ENCODE measurements around the gene RAD51AP2.
"Not testable (repeated sequence)": the region's sequence is repeated elsewhere in the genome, so short reads cannot be mapped to it uniquely, and the experiment has no call there.

The RAD51AP2 gene

DNA sequence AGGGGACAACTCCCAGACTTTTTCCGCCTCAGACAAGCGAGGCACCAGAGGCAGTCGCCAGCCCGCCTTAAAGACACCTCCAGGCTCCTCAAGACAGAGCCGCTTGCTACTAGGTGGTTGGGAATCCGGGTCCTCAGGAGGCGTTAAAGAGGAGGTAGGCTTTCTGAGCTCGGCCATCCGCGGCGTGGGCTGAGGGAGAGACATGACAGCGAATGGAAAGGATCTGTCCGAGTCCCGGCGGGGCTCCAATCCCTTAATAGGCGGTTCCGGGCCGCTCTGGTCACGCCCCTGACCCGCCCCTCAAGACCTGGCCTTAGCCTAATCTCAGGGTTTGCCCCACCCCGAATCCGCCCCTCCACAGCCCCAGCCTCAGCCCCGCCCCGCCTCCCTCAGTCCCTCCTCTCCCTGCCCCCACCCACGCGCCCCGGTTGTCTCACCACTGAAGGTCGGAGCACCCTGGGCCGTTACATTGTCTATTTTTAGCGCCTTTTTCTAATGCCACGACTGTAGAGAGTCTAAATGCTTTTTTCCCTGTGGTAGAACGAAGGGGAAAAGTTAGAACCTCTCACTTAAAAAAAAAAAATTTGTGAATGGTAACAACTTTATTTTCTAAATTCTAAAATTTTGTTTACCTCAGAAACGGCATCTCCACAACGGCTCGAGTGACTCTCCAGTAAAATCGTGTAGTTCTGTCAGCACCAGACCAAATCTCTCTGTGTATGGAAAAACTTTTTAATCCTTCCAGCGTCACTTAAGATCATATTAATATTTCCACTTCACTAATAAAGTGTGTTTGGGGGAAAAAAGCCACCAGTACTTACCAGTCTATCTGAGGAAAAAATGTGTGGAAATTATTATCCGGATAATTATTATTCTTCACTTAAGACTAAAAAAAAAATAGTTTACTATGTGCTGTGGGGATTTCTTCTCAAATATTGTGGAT, at the start of gene RAD51AP2:
Gene RAD51AP2, minus strand, starts transcription at position 229 of the 943 bp plus-strand sequence. Its CDS starts 25 bp downstream, at position 204.
- peak; percentile 33 for DNase-seq (ENCODE audit: low spot score)

DNA sequence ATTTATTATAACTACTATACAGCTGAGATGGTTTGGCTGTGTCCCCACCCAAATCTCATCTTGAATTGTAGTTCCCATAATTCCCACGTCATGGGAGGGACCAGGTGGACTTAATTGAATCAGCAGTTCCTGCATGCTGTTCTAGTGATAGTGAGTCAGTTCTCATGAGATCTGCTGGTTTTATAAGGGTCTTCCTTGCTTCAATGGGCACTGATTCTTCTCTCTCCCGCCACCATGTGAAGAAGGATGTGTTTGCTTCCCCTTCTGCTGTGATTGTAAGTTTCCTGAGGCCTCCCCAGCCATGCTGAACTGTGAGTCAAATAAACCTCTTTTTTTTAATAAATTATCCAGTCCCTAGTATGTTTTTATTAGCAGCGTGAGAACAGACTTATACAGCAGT, 47.5 kb upstream of the RAD51AP2 start:
- DNase-seq (ENCODE audit: low spot score): not testable (repeated sequence)

DNA sequence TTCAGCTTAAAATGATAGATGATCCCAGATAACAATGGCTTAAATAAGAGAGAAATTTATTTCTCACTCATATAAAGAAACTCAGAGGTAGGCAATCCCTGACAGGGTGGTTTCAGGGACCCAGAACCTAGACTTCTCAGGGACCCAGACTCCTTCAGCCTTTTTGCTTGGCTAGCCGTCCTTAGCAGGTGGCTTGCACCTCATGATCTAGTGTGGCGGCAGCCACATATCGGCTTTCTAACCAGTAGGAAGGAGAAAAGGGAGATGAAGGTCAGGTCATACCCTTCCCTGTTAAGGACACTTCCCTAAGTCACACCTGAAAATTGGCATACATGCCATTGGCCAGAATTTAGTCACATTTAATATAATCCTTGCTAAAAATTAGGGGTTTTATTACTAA, 40.6 kb upstream of the RAD51AP2 start:
- no peak for DNase-seq (ENCODE audit: low spot score)

DNA sequence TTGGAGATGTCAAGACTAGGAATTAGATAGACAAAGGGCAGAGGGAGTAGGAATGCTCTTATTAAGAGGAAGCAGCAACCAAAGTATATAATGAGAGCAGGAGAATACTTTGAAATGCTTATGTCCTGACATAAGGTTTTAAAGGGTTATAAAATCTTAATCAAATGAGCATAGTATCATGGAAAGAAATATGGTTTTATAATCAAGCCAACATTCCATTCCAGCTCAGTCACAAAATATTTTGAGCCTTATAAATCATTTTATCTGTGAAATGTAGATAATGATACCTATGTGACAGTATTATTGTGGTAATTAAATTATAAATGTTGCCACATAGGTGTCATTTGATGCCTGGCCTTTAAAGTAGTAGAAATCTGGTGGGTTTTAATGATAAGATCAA, 39.8 kb upstream of the RAD51AP2 start:
- DNase-seq (ENCODE audit: low spot score): no peak

DNA sequence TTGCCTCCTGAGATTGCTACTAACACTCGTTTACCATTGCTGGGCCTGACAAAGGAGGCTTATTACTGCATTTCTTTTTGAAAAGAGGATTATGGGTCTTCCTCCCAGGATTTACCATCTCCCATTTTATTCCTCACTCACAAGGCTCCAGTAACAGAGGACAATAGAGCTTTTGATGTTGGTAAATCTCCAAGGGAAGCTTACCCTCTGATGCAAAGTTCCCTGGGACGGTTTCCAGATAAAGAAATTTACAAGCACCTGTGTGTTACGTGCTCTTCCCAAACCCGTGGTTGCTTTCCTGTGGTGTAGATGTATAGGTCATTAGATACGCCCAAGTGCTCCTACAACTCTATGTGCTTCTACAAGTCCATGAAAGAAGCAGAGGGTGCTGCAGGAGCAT, 39.4 kb upstream of the RAD51AP2 start:
- no peak for DNase-seq (ENCODE audit: low spot score)

DNA sequence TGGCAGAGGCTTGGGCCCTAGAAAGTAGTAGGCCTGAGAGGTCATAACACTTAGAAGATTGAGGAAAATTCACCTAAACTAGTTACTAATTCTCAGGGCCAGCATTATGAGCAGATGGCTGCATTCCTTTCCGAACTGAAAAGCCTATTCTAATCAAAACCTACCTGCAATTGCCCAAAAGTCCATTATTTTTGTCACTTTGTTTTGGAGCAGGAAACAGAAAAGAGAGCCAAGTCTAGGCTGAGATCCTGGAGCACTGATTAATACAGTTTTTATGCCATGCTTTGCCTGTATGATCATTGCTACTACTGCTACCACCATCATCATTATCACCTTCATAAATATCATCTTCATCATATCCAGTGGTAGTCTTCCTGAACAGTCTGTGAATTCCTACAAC, 36.9 kb upstream of the RAD51AP2 start:
- no peak for DNase-seq (ENCODE audit: low spot score)

DNA sequence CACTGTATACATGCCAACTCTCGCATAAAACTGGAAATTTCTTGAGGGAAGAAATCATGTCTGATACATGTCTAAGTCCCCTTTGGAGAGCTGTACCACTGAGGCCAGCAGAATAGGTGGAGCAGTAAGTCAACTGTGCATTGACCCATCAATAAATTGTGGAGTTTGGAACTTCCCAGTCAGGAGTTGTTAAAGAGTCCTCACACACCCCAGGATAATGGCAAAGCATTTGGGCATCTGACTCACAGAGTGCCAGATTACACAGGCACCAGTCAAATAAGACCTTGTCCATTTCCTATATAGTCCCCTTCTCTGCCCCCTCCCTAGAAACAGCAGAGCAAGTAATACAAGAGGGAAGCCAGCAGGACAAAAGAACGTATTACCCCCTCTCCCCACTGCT, 32.7 kb upstream of the RAD51AP2 start:
- DNase-seq (ENCODE audit: low spot score): no peak

DNA sequence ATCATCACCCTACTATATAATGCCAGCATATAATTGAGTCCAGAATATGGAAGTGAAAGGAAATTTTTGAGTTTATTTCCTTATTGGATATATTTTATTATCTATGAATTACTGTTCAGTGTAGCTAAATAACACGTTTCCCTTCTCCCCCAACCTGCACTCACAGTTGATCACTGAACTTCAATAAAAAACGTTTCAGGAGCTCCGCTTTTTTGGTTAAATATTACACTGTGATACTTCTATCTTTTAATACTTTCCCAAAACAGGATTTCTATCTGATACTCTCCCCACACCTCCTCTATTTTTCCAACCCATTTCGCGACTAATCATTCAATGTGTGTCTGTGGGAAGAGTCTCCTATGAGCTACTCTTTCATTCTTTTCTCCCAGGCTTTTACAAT, 29.5 kb upstream of the RAD51AP2 start:
- DNase-seq (ENCODE audit: low spot score): no peak

DNA sequence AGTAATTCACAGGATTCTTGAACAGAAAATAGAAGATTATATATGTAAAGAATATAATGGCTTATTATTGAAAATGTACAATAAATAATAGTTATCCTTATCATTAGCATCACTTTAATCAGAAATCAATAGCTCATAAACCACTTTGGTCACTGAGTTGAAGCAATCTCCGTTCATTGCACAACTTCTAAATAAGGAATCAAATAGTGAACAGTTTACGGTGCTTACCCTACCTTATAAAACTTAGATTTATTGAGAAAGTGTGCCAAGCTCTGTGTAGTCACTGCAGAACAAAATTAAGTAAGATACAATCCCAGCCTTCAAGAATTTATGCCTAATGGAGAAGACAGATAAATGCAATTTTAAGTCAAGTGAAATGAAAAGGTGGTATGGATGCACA, 29.0 kb upstream of the RAD51AP2 start:
- no peak for DNase-seq (ENCODE audit: low spot score)

DNA sequence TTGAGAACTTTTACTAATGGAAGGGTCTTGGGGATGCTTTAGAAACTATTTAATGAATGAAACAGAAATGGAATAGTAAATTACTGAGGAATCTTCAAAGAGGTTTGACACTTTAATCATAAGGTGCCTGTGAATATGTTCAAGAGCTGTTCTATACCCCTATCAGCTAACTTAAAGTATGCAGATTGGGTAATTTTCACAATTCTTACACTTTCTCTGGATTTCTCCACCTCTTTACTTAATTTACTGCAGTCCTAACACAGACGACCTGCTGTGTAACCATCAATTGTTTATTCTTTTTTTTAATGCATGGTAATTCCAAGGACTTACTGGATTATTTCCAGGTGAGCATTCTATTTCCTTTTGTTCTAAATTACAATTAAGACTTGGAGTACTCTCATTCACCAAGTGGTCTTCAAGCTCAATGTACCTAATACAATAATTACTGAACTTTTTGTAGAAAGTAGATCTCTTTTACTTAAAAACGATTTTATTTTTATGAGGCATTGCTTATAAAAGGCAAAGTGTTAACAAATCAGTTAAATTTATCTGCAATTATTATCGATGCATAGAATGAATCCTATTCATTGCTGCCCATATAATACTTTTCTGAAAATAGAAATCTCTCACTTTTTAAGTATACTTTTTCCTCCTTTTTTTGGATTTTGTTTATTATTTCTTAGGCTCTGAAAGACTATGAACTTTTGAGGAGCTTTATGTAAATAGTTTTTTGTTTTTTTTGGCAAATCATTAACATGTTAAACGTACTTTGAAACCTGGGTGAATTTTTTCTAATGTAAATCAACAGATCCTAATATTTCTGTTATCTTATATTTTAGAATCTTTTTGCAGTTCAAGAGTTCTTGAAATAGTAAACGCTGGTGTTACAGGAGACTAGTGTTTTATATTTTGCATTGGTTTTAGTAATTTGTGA, 27.7 kb upstream of the RAD51AP2 start:
- DNase-seq (ENCODE audit: low spot score): no peak

DNA sequence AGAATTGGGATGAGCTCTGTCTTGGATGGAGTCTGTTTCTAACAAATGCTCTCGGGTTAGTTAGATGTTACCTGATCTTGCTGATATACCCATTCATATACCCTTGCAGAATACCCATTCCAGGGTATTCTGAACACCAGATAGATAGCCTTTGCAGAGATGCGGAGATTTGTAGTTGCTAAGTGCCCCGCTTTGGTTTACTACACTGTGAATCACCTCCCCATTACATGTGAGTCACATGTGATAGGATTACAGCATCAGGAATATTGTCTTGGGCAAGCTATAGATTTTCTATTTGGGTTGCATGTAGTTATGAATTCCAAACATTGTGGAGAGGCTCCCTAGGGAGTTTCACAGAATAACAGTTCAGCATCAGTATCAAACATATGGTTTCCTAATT, 26.0 kb upstream of the RAD51AP2 start:
- DNase-seq (ENCODE audit: low spot score): no peak

DNA sequence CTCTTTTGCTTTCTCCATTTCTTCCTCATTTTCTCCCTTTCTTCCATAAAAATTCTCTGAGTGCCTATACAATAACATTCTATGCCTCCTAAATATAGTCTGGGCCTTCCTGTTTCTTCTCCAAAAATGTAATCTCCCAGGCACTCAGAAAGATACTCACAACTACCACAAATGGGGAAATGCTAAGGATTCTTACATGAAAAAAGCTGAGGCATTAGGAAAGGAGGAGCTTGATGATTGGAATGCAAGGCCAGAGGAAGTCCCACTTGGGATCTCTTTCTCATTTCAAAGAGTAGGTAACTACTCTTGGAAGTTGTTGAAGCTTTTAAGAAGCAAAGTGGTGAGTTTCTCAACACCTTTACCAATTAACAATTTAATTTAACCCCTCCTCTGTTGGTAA, 25.6 kb upstream of the RAD51AP2 start:
- no peak for DNase-seq (ENCODE audit: low spot score)

DNA sequence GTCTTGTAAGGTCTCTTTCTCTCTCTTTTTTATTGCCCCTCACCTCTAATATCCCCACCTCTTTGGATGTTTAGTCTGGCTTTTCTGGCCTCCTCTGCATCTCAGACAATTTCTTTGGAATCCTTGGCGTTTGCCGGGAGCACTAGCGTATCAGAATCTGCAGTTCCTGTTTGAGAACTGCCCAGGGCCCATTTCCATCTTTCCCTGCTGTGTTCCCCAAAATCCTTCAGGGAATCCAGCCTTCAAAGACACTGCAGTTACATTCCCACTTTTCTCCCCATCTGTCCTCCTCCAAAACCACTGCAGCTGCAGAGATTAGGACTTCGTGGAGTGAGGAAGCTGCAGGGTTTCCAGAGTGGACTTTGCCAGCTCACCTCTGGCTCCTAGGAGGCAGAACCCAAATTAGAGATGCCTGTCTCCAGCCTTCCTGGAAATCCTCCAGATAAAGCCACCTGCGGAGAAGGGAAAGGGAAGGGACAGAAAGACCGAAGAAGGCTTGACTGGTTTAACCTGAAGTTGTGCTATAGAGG, 25.0 kb upstream of the RAD51AP2 start:
- no peak for DNase-seq (ENCODE audit: low spot score)

DNA sequence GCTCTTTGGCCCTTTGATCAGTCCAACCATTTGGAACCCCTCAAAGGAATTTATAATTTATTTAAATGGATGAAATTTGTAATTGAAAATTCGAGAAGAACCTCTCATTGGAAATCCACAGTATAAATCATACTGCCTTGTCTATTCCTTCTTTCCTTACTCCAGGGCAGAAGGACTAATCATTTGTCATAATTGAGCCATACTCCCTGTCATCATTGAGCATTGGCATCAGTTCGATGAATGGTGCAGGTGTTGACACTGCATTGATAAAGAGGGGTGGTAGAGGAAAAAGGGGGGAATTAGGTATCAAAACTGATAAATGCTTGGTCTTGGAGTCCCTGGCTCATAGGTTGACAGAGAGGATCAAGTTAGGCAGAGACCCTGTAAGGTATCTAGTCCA, 24.2 kb upstream of the RAD51AP2 start:
- DNase-seq (ENCODE audit: low spot score): no peak

DNA sequence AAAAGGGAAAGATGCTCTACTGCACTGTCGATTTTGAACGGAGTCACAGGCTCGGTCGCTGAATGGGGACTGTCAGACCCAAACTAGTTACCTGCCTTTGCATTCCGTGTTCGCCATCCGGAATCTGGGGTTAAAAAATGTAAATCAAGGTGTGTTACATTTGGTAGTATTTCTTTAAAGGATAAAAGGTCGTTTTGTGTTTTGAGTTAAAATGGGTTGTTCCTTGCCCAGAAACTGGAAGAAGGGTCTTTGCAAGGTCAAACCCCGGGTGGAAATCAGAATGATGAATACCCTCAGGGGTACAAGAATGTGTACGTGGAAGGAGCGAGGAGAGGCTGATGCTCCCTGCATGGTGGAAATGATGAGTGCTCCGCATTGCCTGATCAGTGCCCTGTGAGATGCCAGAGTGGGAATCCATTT, 23.3 kb upstream of the RAD51AP2 start:
- DNase-seq (ENCODE audit: low spot score): no peak

DNA sequence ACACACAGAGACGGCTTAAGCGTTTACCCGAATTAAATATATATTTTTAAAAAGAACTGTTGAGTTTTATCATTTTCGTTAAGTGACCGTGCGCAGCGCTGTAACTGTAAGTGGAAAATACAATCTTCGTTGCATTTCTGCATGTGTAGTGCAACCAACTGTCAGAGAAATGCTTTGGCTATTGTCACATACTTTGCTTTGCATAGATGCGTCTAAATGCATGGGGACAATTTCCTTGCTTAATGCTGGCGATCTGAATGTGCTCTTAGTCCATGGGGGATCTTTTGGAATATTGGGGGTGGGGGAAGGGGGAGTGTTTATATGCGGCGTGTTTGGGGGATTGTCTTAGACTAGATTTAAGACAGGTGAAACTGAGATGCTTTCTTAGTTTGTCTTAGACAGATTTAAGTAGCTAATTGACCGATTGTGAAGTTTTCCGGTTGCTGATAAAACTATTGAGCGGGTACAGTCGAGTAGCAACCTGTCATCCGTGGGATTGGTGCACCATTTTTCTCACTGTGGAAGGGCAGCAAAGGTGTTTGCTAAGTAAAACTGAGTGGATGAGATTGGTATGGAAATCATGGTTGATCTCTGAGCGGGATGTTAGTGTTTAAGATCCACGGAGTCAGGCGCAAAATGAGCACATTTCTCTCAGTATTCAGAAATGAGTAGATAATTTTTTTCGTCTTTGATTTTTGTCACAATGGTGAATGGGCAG, 22.7 kb upstream of the RAD51AP2 start:
- no peak for DNase-seq (ENCODE audit: low spot score)

DNA sequence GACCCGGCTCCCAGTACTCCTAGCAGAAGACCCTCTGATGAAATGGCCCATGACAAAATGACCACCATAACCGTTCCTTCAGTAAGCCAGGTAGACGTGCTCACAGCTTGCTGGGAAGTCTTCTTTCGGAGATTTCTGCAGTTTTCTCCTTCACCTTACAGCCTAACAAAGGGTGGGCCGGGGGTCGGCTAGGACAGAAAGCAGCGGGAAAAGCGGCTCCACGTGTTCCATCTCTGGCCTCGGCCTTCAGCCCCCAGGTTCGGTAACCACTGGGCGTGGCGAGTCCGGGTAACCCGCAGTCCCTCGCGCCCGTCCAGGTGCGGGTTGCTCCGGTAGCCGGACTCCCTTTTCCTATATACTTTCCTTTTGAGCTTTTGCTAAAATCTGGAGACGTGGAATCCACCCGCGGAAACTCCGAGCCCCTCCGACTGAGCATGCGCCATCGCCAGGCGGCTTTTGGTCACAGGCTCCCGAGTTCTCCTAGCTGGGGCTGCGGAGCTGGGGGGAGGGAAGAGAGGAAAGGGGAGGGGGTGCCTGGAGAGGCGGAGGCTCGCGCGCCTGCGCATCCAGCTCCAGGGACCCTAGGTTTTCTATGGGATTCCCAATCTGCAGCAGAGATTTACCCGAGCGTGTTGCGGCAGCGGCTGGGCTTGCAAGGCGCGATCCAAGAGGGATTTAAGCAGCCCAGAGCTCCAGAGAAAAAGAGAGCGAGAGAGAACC, 22.0 kb upstream of the RAD51AP2 start, which contains the start of gene VSNL1:
Gene VSNL1, plus strand, starts transcription at position 604 of the 720 bp plus-strand sequence. CDS start 51,379 bp downstream, outside the sequence.
- no peak for DNase-seq (ENCODE audit: low spot score)

DNA sequence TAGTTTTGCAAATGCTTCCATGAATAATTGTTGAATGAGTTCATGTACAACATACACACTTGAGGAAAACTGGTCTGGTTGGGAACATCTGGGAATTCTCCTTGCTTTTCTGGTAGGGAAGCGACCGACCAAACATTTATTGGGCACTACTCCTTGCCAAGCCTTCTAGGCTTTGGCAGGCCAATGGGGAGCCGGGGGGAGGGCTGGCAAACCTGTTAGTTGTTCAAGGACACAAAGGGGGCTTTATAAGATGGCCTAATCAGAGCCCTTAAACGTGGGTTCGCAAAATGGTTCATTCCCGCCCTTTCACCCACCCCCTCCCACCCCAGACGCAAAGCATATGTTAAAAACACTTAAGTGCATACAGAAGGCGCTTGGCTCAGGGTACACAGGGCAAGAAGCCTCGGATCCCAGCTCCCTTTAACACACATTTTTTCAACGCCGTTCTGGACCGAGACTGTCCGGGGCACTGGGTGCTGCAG, 21.4 kb upstream of the RAD51AP2 start:
- DNase-seq (ENCODE audit: low spot score): no peak

DNA sequence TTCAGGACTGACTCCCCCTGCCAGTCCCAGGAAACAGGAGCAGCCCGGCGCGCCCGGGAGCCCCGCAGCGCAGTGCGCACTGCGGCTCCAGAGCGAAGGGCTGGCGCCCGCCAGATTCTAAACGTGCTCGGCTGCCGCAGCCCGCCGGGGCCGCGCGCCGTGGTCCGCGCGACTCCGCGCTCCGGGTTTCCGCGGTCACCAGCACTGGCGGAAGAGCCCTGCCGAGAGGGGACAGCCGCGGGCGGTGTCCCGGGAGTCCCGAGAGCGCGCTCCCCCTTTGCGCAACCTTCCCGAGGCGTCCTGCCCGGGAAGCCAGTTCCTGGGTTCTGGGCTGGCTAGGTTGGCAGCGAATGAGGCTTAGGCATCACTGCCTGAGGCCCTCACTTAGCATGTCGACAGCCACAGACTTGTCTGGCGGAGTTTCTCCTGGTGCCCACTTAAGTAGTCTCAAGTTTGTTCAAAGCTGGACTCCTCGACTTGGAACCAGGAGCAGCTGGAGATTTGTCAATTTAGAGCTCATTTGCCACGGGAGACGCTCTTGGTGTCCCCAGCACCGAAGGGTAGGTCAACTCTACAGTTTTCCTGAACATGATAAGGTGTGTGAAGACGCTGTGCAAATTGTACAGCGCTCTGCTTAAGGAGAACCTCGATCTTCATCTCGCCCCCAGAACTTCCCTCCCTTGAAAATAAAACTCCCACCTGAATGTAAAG, 20.8 kb upstream of the RAD51AP2 start:
- DNase-seq (ENCODE audit: low spot score): no peak

Measured in hematopoietic multipotent progenitor cell treated with erythropoietin and hydrocortisone succinate and interleukin-3 and kit ligand, for 17 days (in vitro differentiated cells).